Skeletal muscle satellite cell (primary cell): Measurements from ENCODE around the gene BACH2.
A peak's percentile ranks its signal among the peaks of the same experiment; 100 is the strongest.

Experiments used
- H3K27me3 ChIP-seq: 2 replicates; pipeline ENCODE4 v1.7.0; 2013; ENCODE audit warnings: low read length; ENCODE audit not compliant: control insufficient read depth, insufficient read depth
- H3K36me3 ChIP-seq: 2 replicates; pipeline ENCODE4 v1.7.0; 2013; ENCODE audit warnings: mild to moderate bottlenecking, control low read depth, low read length; ENCODE audit not compliant: insufficient read depth
- H3K4me1 ChIP-seq: 2 replicates; pipeline ENCODE4 v1.7.0; 2013; ENCODE audit warnings: low read length; ENCODE audit not compliant: control insufficient read depth, insufficient read depth
- H3K4me2 ChIP-seq: 2 replicates; pipeline ENCODE4 v1.7.0; 2013; ENCODE audit warnings: mild to moderate bottlenecking, low read length
- H3K4me3 ChIP-seq: 2 replicates; pipeline ENCODE4 v1.7.0; 2013; ENCODE audit warnings: low read length
- H3K9ac ChIP-seq: 2 replicates; pipeline ENCODE4 v1.7.0; 2013; ENCODE audit warnings: mild to moderate bottlenecking, low read depth, low read length, moderate library complexity
- H3K9me3 ChIP-seq: replicated peaks from 2 replicates; pipeline ENCODE4 v1.7.0; 2013; ENCODE audit warnings: mild to moderate bottlenecking, control low read depth, low read length

Gene BACH2

DNA sequence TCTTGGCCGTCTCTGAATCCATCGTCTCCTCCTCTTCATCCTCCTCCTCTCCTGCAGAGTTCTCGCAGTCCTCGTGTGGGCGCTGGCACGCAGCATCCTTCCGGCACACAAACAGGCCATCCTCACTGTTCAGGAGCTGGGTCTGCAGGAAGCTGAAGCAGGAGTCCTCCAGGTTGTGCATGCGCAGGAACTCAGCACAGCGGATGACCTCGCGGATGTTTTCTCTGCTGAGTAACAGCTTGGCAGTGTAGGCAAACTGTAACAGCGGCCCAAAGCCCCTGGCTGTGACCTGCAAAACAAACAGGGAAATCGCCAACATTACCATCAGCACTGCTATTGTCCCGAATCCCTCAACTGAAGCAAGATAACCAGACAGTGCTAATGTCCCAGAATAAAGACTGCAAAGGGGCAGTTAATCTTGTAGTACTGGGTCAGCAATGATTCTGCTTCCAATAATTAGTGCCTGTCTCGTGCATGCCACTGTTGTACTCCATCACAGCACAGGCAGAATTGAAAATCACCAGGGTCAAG lies 345.0 kb downstream of the BACH2 start:
- peak overlapping the region; percentile 23 for H3K4me3 ChIP-seq
- H3K9me3 ChIP-seq, result no peaks in the 10 kb centered on the region
- peaks cover 40% of the 10 kb centered on the region for H3K4me1 ChIP-seq
- H3K9ac ChIP-seq, result no peak overlapping the region
- no peaks in the 10 kb centered on the region for H3K27me3 ChIP-seq
- no peaks in the 10 kb centered on the region for H3K36me3 ChIP-seq
- H3K4me2 ChIP-seq, result peak overlapping the region; percentile 48

DNA sequence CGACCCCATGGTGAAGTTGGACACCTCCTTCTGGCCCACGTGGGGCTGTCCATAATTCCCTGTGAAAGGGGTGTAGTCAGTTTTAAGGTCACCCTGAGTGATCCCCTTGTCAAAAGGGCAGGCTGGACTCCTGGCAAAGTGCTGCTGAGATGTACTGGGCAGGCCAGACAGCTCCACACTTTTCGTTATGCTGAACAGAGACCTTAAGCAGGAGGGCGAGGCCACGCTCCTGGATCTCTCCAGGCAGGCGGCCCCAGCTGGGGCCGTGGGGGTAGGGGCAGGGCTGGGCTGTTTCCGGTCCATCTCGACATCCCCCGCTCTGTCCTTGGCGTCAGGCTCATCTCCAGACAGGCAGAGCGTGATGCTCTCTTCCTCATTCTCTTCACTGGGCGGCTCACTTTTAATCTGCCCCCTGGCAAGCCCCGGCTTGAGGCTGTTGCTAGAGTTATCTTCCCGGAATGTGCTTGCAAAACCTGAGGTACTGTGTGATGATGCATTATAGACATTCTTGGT lies 345.7 kb downstream of the BACH2 start:
- H3K36me3 ChIP-seq, result no peaks in the 10 kb centered on the region
- H3K27me3 ChIP-seq, result no peaks in the 10 kb centered on the region
- H3K4me3 ChIP-seq, result no peak overlapping the region
- no peak overlapping the region for H3K9ac ChIP-seq
- H3K4me2 ChIP-seq, result no peak overlapping the region
- peaks cover 40% of the 10 kb centered on the region for H3K4me1 ChIP-seq
- H3K9me3 ChIP-seq, result no peaks in the 10 kb centered on the region

DNA sequence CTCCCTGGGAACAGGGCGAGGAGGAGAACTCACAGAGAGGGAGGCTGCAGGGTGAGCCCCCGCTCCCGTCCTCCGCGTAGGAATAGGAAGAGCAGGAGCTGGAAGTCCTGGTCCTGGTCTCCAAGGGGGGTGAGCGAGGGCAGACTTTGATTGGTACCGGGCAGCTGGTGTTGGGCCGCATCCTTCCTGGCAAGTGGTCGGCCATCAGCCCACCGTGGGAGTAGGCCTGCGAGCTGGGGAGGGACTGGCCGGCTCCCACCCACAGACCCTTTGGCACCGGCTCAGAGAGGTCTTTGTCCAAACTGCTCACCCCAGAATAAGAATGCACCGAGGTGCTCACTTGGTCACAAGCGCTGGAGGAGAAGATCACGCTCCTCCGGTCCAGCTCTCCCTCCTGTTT lies 346.2 kb downstream of the BACH2 start:
- Histone ChIP-seq H3K27me3 (no peaks in the 10 kb centered on the region), H3K9me3 (no peaks in the 10 kb centered on the region), H3K4me2 (no peak overlapping the region), H3K9ac (no peak overlapping the region), H3K4me1 (peaks cover 40% of the 10 kb centered on the region), H3K36me3 (no peaks in the 10 kb centered on the region), H3K4me3 (no peak overlapping the region)

DNA sequence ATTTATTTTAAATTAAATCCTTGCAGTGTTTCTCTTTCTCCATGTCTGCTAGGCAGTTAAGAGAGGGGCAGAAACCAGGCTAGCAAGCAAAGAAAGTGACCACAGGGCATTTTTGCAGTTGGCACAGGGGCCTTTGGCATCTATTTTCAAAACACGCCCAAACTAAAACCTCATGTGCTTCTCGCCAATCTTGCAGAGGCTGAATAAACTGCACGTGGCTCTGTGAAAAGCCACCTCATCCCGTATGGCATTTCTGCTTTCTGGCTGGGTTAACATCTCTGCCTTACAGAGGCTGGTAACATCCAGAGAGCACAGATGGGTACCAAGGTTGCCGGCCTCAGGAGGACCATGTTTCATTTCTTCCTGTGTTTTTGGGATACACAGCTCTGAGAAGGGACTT lies 347.8 kb downstream of the BACH2 start:
- Histone ChIP-seq H3K4me1 (peaks cover 36% of the 10 kb centered on the region), H3K27me3 (no peaks in the 10 kb centered on the region), H3K4me2 (no peak overlapping the region), H3K36me3 (no peaks in the 10 kb centered on the region), H3K9me3 (no peaks in the 10 kb centered on the region), H3K4me3 (no peak overlapping the region), H3K9ac (no peak overlapping the region)

DNA sequence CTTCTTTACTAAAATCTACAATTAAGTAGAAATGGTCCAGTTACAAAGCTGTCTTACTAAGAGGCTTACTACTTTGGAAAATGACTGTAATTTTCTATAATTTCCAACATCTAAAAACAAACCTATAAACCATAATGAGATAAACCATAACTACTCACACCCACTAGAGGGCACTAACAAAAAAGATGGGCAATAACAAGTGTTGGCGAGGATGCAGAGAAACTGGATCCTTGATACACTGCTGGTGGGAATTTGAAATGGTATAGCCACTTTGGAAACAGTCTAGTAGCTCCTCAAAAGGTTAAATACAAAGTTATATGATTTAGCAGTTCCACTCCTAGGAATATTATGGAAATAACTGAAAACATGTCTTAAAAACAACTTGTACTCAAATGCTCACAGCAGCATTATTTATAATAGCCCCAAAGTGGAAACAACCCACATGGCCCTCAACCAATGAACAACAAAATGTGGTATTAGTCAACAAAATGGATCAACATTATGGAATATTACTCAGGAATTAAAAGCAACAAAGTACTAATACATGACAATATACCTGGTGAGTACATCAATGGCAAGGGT lies 351.7 kb downstream of the BACH2 start:
- Histone ChIP-seq H3K4me1 (peaks cover 9% of the 10 kb centered on the region), H3K4me2 (no peak overlapping the region)

DNA sequence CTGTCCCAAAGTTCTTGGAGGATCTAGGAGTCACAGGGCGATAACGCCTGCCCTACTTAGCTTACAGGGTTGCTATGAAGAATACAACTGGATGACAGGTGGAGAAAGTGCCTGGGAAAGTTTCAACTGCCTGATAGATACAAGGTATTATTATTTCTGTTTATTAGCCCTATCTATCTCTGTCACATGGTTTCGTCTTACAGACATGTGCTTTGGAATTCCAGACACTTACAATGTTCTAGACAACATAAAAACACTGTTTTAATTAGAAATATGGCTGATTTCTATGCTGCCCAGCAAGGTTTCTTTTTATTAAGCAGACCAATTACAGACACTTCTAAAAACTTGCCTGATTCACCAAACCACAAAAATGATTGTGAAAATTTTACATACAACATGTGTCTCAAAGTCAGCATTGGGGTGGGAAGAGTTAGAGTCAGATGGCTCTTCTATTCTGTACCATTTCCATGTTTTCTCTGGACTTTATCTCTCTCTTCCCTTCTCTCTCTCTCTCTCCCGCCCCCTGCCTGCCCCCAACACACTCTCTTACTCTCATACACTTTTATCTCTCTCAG lies 352.4 kb downstream of the BACH2 start:
- Histone ChIP-seq H3K4me1 (peaks cover 9% of the 10 kb centered on the region), H3K4me3 (no peak overlapping the region), H3K4me2 (no peak overlapping the region), H3K36me3 (no peaks in the 10 kb centered on the region), H3K9ac (no peak overlapping the region), H3K27me3 (no peaks in the 10 kb centered on the region), H3K9me3 (no peaks in the 10 kb centered on the region)

More for the DNA sequence above, 351.7 kb downstream of the BACH2 start:
- Histone ChIP-seq H3K9ac (no peak overlapping the region), H3K9me3 (no peaks in the 10 kb centered on the region), H3K36me3 (no peaks in the 10 kb centered on the region), H3K27me3 (no peaks in the 10 kb centered on the region), H3K4me3 (no peak overlapping the region)

DNA sequence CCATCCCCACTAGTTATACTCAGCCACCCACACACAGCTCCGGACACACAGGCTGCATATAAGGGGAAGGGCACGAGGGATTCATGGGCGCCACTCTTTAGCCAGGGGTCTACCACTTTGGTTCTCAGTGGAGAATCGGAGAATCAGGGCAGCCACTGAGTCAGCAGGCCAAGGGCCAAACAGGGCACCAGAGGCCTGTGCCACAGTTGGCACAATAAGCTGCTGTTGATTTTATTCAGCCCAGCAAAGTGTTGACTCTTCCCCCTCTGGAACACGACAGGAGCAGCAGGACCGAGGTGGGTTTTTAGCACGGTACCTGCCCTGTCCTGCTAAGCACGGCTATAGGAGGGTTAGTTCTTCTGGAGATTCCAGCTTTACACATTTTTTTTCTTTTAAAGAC lies 354.0 kb downstream of the BACH2 start:
- H3K4me1 ChIP-seq, result no peaks in the 10 kb centered on the region

DNA sequence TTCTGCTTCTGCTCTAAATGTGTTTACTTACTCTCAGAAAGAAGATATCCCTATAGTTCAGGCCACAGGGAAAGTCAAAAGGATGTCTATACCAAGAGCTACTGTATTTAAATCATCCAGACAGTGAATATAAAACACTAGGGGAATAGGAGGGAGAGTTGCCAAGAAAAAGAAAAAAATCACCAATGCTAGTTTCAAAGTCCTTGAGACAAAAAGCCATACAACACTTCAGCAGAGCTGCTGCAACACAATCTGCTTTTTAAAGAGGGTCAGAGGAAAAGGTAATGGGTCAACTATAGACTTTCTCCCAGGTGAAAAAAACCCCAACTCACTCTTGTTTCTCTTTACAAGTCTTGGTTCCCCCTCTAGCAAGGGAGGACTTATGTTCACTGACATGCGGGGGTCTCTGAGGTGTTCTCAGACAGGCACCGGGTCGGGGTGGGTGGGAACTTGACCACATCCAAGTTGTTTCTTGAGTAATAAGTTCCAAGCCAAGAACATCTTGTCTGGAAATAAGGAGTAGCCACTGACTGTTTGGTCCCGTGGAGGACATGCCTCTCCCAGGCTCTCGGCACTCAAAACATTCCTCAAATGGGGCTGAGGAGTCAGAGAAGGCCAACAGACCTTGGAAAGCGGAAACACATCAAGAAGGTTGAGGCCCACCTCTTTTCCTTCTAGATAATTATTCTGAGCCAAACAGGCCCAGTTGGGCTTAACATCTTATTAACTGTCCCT lies 354.7 kb downstream of the BACH2 start:
- no peaks in the 10 kb centered on the region for H3K36me3 ChIP-seq
- no peaks in the 10 kb centered on the region for H3K9me3 ChIP-seq
- no peak overlapping the region for H3K4me2 ChIP-seq
- H3K4me3 ChIP-seq, result no peak overlapping the region
- H3K9ac ChIP-seq, result no peak overlapping the region
- peaks cover 5% of the 10 kb centered on the region for H3K27me3 ChIP-seq
- no peaks in the 10 kb centered on the region for H3K4me1 ChIP-seq

More for the DNA sequence above, 354.0 kb downstream of the BACH2 start:
- Histone ChIP-seq H3K9ac (no peak overlapping the region), H3K36me3 (no peaks in the 10 kb centered on the region), H3K9me3 (no peaks in the 10 kb centered on the region), H3K27me3 (peaks cover 5% of the 10 kb centered on the region), H3K4me2 (no peak overlapping the region), H3K4me3 (no peak overlapping the region)

DNA sequence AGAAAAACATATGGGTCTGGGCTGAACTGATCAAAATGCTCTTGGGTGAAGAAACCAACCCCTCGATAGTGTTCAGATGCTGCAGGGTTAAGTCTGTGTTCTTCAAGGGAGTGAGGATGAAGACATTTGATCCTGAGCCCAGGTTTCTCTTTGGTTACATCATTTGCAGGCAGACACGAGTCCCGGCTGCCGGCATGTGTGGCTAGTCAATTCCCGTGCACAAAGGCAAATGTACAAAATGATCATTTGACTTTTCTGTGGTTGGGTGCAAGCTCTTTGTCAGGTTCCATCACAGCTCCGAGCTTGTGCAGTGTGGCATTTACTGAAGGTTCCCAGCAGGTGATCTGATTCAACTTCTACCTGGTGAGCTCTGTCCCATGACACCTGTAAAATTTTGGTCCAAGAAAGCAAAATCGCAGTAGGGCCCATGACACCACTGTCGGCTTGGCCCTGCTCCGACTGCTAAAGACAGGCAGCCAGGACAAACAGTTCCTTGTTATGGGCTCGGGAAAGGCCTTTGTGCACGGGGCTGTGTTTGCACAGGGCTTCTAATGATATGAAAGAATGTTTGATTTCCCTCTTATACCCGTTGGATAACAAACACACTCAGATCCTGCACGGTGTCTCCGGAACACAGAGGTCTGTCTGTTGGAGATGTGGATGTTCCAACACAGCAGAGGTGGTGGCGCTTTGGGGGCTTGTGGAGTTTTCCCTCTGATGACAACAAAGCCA lies 355.4 kb downstream of the BACH2 start:
- H3K36me3 ChIP-seq, result no peaks in the 10 kb centered on the region
- no peak overlapping the region for H3K4me3 ChIP-seq
- H3K27me3 ChIP-seq, result peaks cover 5% of the 10 kb centered on the region
- no peak overlapping the region for H3K9ac ChIP-seq
- H3K4me2 ChIP-seq, result no peak overlapping the region
- H3K4me1 ChIP-seq, result no peaks in the 10 kb centered on the region
- no peaks in the 10 kb centered on the region for H3K9me3 ChIP-seq

DNA sequence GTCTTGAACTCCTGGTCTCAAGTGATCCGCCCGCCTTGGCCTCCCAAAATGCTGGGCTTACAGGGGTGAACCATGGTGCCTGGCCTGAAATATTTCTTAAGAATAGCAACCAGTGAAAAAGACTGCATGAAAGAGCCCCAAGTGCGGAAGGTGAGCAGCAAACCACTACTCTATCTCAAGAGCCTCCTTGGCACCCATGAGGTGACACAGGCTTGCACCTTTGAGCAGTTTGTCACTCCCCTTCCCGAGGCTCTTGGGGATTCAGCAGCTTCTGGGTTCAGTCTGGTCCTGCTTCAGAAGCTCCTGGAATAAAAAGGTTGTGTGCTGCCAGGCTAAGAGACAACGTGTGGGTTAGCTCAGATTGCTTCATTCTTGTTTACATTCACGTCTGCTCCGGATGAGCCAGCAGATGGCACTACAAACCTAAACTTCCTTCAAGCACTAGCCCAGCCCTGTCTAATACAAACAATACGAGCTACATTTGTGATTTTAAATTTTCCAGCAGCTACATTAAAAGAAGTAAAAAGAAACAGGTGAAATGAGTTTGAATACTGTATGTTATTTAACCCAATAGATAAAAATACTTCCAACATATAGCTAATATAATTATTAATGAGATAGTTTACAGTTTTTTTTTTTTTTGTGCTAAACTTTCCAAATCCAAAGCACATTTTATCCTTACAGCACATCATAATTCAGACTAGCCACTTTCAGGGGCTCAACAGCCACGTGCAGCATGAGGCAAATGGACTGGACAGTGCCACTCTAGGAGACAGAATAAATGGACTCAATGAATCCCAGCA lies 356.2 kb downstream of the BACH2 start:
- Histone ChIP-seq H3K4me2 (no peak overlapping the region), H3K36me3 (no peaks in the 10 kb centered on the region), H3K9me3 (no peaks in the 10 kb centered on the region)

More for the DNA sequence above, 356.2 kb downstream of the BACH2 start:
- no peaks in the 10 kb centered on the region for H3K4me1 ChIP-seq
- H3K4me3 ChIP-seq, result no peak overlapping the region
- no peak overlapping the region for H3K9ac ChIP-seq
- H3K27me3 ChIP-seq, result peaks cover 5% of the 10 kb centered on the region
